ENCODE measurements around the gene KLF9. TPM values are rescaled to one million over a fixed set of nuclear protein-coding genes. Genes with fewer than 3 reads are reported as not detected.
A peak's percentile ranks its signal among the peaks of the same experiment; 100 is the strongest.

Gene KLF9
- total RNA-seq, 4 donors from 2014 or later = 60.3 to 111 (median 82.9) TPM

GRCh38 chr9:70455993-70456704 lies 41.7 kb upstream of the KLF9 start:
- TF ChIP-seq POLR2AphosphoS5 (IDR thresholded peaks at IDR 0.05) (no peak), CTCF (IDR thresholded peaks at IDR 0.05) (no peak), POLR2A (IDR thresholded peaks at IDR 0.05) (no peak)
- Histone ChIP-seq H3K36me3 (no peaks in the 10 kb centered on the region), H3K27ac (peak overlapping the region; percentile 35 to 72 (median 52)), H3K27me3 (no peaks in the 10 kb centered on the region), H3K9me3 (no peaks in the 10 kb centered on the region), H3K4me3 (no peak overlapping the region), H3K4me1 (peaks cover 10 to 21% (median 16%) of the 10 kb centered on the region in 4 donors)
- in situ Hi-C loops (cut with MboI; ENCODE audit: low pct_ligation_motif_present in 1 of 4, low pct_unique_long_range_greater_than_20kb in 1 of 4, low sequenced_read_pairs in 3 of 4) (no loop called here), intact Hi-C loops (cut with DNase I; ENCODE audit: low total_unique reads) (no loop called here)
- 48 to 65% methylated on average over 2 to 7 of the region's 7 CpGs for WGBS, 2 donors (ENCODE audit: low coverage in 1 of 2)
- peak; percentile 24 for DNase-seq

- 93% methylated on average over 3 of the region's 3 CpGs; no CpG with 5 or more reads in 1 of the 2 donors for WGBS, 2 donors (ENCODE audit: low coverage in 1 of 2)
- Histone ChIP-seq H3K27me3 (no peaks in the 10 kb centered on the region), H3K36me3 (no peaks in the 10 kb centered on the region), H3K27ac (no peak overlapping the region), H3K9me3 (no peaks in the 10 kb centered on the region), H3K4me1 (peaks cover 10 to 20% (median 15%) of the 10 kb centered on the region in 4 donors), H3K4me3 (no peak overlapping the region)
- intact Hi-C loops (cut with DNase I; ENCODE audit: low total_unique reads) (no loop called here), in situ Hi-C loops (cut with MboI; ENCODE audit: low pct_ligation_motif_present in 1 of 4, low pct_unique_long_range_greater_than_20kb in 1 of 4, low sequenced_read_pairs in 3 of 4) (no loop called here)
- no peak for DNase-seq
- TF ChIP-seq EP300 (IDR thresholded peaks at IDR 0.05; ENCODE audit: low read depth) (no peak), CTCF (IDR thresholded peaks at IDR 0.05) (no peak), POLR2A (IDR thresholded peaks at IDR 0.05) (no peak)
Observed at GRCh38 chr9:70452365-70452764, 37.9 kb upstream of the KLF9 start.

- Histone ChIP-seq H3K4me1 (peaks cover 10 to 14% (median 12%) of the 10 kb centered on the region in 4 donors), H3K27ac (no peak overlapping the region), H3K36me3 (no peaks in the 10 kb centered on the region), H3K4me3 (no peak overlapping the region), H3K27me3 (no peaks in the 10 kb centered on the region), H3K9me3 (no peaks in the 10 kb centered on the region)
- WGBS, 2 donors (ENCODE audit: low coverage in 1 of 2) = 82 to 100% methylated on average over 1 to 5 of the region's 5 CpGs
- TF ChIP-seq POLR2A (IDR thresholded peaks at IDR 0.05) (no peak), EP300 (IDR thresholded peaks at IDR 0.05; ENCODE audit: low read depth) (no peak), POLR2AphosphoS5 (IDR thresholded peaks at IDR 0.05) (no peak), CTCF (IDR thresholded peaks at IDR 0.05) (no peak)
- in situ Hi-C loops (cut with MboI; ENCODE audit: low pct_ligation_motif_present in 1 of 4, low pct_unique_long_range_greater_than_20kb in 1 of 4, low sequenced_read_pairs in 3 of 4) (no loop called here), intact Hi-C loops (cut with DNase I; ENCODE audit: low total_unique reads) (no loop called here)
- DNase-seq = no peak
Observed at GRCh38 chr9:70451765-70452164, 37.3 kb upstream of the KLF9 start.

GRCh38 chr9:70450738-70451137 lies 36.3 kb upstream of the KLF9 start:
- Histone ChIP-seq H3K4me3 (no peak overlapping the region), H3K9me3 (no peaks in the 10 kb centered on the region), H3K36me3 (no peaks in the 10 kb centered on the region), H3K27ac (no peak overlapping the region), H3K4me1 (peaks cover 1 to 5% (median 4%) of the 10 kb centered on the region in 4 donors), H3K27me3 (no peaks in the 10 kb centered on the region)
- in situ Hi-C loops (cut with MboI; ENCODE audit: low pct_ligation_motif_present in 1 of 4, low pct_unique_long_range_greater_than_20kb in 1 of 4, low sequenced_read_pairs in 3 of 4) (no loop called here), intact Hi-C loops (cut with DNase I; ENCODE audit: low total_unique reads) (no loop called here)
- WGBS, 2 donors (ENCODE audit: low coverage in 1 of 2) = 75 to 84% methylated on average over 2 to 5 of the region's 5 CpGs
- DNase-seq = no peak
- no peak for TF ChIP-seq CTCF (IDR thresholded peaks at IDR 0.05)
- TF ChIP-seq POLR2A (IDR thresholded peaks at IDR 0.05) = no peak
- TF ChIP-seq POLR2AphosphoS5 (IDR thresholded peaks at IDR 0.05) = no peak
- TF ChIP-seq EP300 (IDR thresholded peaks at IDR 0.05; ENCODE audit: low read depth) = no peak
